ENCODE measurements around the gene POU2AF1. TPM values are rescaled to one million over a fixed set of nuclear protein-coding genes. Genes with fewer than 3 reads are reported as not detected.

POU2AF1 gene
- total and polyA plus RNA-seq, 2 of the 13 experiments (the other 11 are each of a cell fraction or from before 2014, with no cell fraction given): 1.9 to 3.6 TPM

DNA sequence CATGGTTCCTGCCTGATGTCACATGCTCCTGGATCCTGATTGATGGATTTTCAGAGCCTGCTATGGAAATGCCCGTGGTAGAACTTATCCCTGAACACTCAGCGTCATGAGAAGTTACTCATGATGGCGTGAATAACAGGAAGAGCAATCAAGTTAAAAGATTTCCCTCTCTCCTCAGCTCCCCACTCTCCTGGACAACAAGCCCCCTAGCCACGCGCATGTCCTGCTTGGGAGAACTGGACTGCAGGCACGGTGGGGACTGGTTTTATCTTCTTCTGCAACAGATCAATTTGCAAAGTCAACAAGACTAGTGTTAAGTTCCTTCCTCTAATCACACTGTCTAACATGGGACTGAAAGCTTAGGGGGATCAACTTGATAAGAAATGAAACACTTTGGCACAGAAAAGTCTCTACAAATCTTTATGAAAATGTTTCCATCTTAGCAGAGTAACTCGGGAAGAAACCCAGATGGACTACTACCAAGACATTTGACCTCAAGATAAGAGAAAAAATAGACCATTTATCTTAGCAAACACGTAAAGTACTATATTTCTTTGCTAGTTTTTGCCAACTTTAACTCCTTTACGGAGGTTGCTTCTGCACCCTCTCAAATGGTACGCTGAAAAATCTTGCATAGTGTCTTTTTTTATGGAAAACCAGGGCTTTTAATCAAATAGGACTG is 27.6 kb downstream of the POU2AF1 start (continued):
- TF ChIP-seq, protein P1, sequence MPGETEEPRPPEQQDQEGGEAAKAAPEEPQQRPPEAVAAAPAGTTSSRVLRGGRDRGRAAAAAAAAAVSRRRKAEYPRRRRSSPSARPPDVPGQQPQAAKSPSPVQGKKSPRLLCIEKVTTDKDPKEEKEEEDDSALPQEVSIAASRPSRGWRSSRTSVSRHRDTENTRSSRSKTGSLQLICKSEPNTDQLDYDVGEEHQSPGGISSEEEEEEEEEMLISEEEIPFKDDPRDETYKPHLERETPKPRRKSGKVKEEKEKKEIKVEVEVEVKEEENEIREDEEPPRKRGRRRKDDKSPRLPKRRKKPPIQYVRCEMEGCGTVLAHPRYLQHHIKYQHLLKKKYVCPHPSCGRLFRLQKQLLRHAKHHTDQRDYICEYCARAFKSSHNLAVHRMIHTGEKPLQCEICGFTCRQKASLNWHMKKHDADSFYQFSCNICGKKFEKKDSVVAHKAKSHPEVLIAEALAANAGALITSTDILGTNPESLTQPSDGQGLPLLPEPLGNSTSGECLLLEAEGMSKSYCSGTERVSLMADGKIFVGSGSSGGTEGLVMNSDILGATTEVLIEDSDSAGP (CRISPR knock-in tag; IDR thresholded peaks at IDR 0.05; ENCODE audit: borderline replicate concordance): no peak
- TF ChIP-seq ZNF333 (CRISPR knock-in tag; IDR thresholded peaks at IDR 0.05; ENCODE audit: borderline replicate concordance): no peak
- TF ChIP-seq, protein P2, sequence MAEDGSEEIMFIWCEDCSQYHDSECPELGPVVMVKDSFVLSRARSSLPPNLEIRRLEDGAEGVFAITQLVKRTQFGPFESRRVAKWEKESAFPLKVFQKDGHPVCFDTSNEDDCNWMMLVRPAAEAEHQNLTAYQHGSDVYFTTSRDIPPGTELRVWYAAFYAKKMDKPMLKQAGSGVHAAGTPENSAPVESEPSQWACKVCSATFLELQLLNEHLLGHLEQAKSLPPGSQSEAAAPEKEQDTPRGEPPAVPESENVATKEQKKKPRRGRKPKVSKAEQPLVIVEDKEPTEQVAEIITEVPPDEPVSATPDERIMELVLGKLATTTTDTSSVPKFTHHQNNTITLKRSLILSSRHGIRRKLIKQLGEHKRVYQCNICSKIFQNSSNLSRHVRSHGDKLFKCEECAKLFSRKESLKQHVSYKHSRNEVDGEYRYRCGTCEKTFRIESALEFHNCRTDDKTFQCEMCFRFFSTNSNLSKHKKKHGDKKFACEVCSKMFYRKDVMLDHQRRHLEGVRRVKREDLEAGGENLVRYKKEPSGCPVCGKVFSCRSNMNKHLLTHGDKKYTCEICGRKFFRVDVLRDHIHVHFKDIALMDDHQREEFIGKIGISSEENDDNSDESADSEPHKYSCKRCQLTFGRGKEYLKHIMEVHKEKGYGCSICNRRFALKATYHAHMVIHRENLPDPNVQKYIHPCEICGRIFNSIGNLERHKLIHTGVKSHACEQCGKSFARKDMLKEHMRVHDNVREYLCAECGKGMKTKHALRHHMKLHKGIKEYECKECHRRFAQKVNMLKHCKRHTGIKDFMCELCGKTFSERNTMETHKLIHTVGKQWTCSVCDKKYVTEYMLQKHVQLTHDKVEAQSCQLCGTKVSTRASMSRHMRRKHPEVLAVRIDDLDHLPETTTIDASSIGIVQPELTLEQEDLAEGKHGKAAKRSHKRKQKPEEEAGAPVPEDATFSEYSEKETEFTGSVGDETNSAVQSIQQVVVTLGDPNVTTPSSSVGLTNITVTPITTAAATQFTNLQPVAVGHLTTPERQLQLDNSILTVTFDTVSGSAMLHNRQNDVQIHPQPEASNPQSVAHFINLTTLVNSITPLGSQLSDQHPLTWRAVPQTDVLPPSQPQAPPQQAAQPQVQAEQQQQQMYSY (CRISPR knock-in tag; IDR thresholded peaks at IDR 0.05): no peak
- TF ChIP-seq, protein P3, sequence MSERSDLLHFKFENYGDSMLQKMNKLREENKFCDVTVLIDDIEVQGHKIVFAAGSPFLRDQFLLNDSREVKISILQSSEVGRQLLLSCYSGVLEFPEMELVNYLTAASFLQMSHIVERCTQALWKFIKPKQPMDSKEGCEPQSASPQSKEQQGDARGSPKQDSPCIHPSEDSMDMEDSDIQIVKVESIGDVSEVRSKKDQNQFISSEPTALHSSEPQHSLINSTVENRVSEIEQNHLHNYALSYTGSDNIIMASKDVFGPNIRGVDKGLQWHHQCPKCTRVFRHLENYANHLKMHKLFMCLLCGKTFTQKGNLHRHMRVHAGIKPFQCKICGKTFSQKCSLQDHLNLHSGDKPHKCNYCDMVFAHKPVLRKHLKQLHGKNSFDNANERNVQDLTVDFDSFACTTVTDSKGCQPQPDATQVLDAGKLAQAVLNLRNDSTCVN (CRISPR knock-in tag; IDR thresholded peaks at IDR 0.05; ENCODE audit: borderline replicate concordance): no peak
- TF ChIP-seq, protein P4, sequence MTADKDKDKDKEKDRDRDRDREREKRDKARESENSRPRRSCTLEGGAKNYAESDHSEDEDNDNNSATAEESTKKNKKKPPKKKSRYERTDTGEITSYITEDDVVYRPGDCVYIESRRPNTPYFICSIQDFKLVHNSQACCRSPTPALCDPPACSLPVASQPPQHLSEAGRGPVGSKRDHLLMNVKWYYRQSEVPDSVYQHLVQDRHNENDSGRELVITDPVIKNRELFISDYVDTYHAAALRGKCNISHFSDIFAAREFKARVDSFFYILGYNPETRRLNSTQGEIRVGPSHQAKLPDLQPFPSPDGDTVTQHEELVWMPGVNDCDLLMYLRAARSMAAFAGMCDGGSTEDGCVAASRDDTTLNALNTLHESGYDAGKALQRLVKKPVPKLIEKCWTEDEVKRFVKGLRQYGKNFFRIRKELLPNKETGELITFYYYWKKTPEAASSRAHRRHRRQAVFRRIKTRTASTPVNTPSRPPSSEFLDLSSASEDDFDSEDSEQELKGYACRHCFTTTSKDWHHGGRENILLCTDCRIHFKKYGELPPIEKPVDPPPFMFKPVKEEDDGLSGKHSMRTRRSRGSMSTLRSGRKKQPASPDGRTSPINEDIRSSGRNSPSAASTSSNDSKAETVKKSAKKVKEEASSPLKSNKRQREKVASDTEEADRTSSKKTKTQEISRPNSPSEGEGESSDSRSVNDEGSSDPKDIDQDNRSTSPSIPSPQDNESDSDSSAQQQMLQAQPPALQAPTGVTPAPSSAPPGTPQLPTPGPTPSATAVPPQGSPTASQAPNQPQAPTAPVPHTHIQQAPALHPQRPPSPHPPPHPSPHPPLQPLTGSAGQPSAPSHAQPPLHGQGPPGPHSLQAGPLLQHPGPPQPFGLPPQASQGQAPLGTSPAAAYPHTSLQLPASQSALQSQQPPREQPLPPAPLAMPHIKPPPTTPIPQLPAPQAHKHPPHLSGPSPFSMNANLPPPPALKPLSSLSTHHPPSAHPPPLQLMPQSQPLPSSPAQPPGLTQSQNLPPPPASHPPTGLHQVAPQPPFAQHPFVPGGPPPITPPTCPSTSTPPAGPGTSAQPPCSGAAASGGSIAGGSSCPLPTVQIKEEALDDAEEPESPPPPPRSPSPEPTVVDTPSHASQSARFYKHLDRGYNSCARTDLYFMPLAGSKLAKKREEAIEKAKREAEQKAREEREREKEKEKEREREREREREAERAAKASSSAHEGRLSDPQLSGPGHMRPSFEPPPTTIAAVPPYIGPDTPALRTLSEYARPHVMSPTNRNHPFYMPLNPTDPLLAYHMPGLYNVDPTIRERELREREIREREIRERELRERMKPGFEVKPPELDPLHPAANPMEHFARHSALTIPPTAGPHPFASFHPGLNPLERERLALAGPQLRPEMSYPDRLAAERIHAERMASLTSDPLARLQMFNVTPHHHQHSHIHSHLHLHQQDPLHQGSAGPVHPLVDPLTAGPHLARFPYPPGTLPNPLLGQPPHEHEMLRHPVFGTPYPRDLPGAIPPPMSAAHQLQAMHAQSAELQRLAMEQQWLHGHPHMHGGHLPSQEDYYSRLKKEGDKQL (CRISPR knock-in tag; IDR thresholded peaks at IDR 0.05; ENCODE audit: low read depth): no peak
- TF ChIP-seq, protein P5, sequence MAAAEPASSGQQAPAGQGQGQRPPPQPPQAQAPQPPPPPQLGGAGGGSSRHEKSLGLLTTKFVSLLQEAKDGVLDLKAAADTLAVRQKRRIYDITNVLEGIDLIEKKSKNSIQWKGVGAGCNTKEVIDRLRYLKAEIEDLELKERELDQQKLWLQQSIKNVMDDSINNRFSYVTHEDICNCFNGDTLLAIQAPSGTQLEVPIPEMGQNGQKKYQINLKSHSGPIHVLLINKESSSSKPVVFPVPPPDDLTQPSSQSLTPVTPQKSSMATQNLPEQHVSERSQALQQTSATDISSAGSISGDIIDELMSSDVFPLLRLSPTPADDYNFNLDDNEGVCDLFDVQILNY (CRISPR knock-in tag; conservative IDR thresholded peaks at IDR 0.05): no peak
- peak; percentile 97 for TF ChIP-seq SIX1 (CRISPR knock-in tag; IDR thresholded peaks at IDR 0.05; ENCODE audit: borderline replicate concordance)
- TF ChIP-seq, protein P6, sequence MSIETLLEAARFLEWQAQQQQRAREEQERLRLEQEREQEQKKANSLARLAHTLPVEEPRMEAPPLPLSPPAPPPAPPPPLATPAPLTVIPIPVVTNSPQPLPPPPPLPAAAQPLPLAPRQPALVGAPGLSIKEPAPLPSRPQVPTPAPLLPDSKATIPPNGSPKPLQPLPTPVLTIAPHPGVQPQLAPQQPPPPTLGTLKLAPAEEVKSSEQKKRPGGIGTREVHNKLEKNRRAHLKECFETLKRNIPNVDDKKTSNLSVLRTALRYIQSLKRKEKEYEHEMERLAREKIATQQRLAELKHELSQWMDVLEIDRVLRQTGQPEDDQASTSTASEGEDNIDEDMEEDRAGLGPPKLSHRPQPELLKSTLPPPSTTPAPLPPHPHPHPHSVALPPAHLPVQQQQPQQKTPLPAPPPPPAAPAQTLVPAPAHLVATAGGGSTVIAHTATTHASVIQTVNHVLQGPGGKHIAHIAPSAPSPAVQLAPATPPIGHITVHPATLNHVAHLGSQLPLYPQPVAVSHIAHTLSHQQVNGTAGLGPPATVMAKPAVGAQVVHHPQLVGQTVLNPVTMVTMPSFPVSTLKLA (IDR thresholded peaks at IDR 0.05): no peak
- TF ChIP-seq, protein P7, sequence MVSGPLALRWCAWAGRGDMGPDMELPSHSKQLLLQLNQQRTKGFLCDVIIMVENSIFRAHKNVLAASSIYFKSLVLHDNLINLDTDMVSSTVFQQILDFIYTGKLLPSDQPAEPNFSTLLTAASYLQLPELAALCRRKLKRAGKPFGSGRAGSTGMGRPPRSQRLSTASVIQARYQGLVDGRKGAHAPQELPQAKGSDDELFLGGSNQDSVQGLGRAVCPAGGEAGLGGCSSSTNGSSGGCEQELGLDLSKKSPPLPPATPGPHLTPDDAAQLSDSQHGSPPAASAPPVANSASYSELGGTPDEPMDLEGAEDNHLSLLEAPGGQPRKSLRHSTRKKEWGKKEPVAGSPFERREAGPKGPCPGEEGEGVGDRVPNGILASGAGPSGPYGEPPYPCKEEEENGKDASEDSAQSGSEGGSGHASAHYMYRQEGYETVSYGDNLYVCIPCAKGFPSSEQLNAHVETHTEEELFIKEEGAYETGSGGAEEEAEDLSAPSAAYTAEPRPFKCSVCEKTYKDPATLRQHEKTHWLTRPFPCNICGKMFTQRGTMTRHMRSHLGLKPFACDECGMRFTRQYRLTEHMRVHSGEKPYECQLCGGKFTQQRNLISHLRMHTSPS (CRISPR knock-in tag; IDR thresholded peaks at IDR 0.05; ENCODE audit: low read depth): no peak
